NCI-H345 treated with DMSO at 0.1 percent for 48 hours (cell line): ENCODE results near the gene CDC20.
"Not testable (repeated sequence)": the region's sequence is repeated elsewhere in the genome, so short reads cannot be mapped to it uniquely, and the experiment has no call there.

Experiments
- DNase-seq: peaks from one replicate; lab custom pipeline; 2025; ENCODE audit not compliant: unreplicated experiment; lab: John Stamatoyannopoulos, UW

The CDC20 gene

GRCh38 chr1:43354471-43354870, 4.3 kb upstream of the CDC20 start:
- DNase-seq: no peak

- DNase-seq: no peak
These were observed 3.8 kb upstream of the CDC20 start for GRCh38 chr1:43354936-43355335.

GRCh38 chr1:43357251-43357650, 1.5 kb upstream of the CDC20 start:
- DNase-seq: no peak

GRCh38 chr1:43358121-43358745, 548 bp upstream of the CDC20 start:
- no peak for DNase-seq

- no peak for DNase-seq
These were observed 915 bp downstream of the CDC20 start for GRCh38 chr1:43359696-43360095.

GRCh38 chr1:43360616-43361015, 1.8 kb downstream of the CDC20 start:
- DNase-seq: no peak

GRCh38 chr1:43363283-43363934, 4.6 kb downstream of the CDC20 start:
- DNase-seq: no peak

GRCh38 chr1:43363935-43364525, 5.2 kb downstream of the CDC20 start:
- DNase-seq: no peak

- no peak for DNase-seq
These were observed 6.9 kb downstream of the CDC20 start for GRCh38 chr1:43365678-43366077.

GRCh38 chr1:43366179-43366578, 7.4 kb downstream of the CDC20 start:
- DNase-seq: no peak

GRCh38 chr1:43366601-43367025, 7.8 kb downstream of the CDC20 start:
- DNase-seq: no peak

GRCh38 chr1:43367026-43367903, 8.5 kb downstream of the CDC20 start:
- DNase-seq: no peak

GRCh38 chr1:43367904-43368645, 9.3 kb downstream of the CDC20 start, which contains the start of gene ELOVL1:
ELOVL1 (minus strand) TSS chr1:43368011; CDS start chr1:43365609, 2,402 bp downstream.
- peak; percentile 63 for DNase-seq

- DNase-seq: no peak
These were observed 9.9 kb downstream of the CDC20 start for GRCh38 chr1:43368646-43369020.

- DNase-seq: not testable (repeated sequence)
These were observed 11.0 kb downstream of the CDC20 start for GRCh38 chr1:43369779-43370178.

- DNase-seq: no peak
These were observed 11.8 kb downstream of the CDC20 start for GRCh38 chr1:43370564-43370963.

GRCh38 chr1:43372172-43372571, 13.4 kb downstream of the CDC20 start:
- no peak for DNase-seq

GRCh38 chr1:43373066-43373940, 14.5 kb downstream of the CDC20 start:
- DNase-seq: no peak

GRCh38 chr1:43376723-43377235, 18.0 kb downstream of the CDC20 start:
- DNase-seq: no peak

- no peak for DNase-seq
These were observed 19.1 kb downstream of the CDC20 start for GRCh38 chr1:43377831-43378230.
